Subcutaneous adipose tissue (tissue), 4 donors: ENCODE data around the gene BBS1. TPM values are rescaled to one million over a fixed set of nuclear protein-coding genes. Genes with fewer than 3 reads are reported as not detected.

Experiments used
- total RNA-seq, 4 donors: library from RNA; depleted of rRNA; stranded (reverse); fragments of >200 nt; gene quantifications; one replicate each; pipeline ENCODE4 v1.1.0, GENCODE V29; 2016
- TF ChIP-seq, protein P1 (sequence below): fragments of 450-650 bp; IDR thresholded peaks from one replicate; pipeline ENCODE4 v1.5.1; 2016; ENCODE audit warnings: low read depth, mild to moderate bottlenecking, control low read depth, antibody characterized with exemption, moderate library complexity

BBS1 gene
- total RNA-seq, 4 donors from 2014 or later = 25.5 to 53.7 (median 39.3) TPM

- TF ChIP-seq, protein P1, sequence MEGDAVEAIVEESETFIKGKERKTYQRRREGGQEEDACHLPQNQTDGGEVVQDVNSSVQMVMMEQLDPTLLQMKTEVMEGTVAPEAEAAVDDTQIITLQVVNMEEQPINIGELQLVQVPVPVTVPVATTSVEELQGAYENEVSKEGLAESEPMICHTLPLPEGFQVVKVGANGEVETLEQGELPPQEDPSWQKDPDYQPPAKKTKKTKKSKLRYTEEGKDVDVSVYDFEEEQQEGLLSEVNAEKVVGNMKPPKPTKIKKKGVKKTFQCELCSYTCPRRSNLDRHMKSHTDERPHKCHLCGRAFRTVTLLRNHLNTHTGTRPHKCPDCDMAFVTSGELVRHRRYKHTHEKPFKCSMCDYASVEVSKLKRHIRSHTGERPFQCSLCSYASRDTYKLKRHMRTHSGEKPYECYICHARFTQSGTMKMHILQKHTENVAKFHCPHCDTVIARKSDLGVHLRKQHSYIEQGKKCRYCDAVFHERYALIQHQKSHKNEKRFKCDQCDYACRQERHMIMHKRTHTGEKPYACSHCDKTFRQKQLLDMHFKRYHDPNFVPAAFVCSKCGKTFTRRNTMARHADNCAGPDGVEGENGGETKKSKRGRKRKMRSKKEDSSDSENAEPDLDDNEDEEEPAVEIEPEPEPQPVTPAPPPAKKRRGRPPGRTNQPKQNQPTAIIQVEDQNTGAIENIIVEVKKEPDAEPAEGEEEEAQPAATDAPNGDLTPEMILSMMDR = no peak
Measured at GRCh38 chr11:66557733-66558326, 47.4 kb downstream of the BBS1 start.

DNA sequence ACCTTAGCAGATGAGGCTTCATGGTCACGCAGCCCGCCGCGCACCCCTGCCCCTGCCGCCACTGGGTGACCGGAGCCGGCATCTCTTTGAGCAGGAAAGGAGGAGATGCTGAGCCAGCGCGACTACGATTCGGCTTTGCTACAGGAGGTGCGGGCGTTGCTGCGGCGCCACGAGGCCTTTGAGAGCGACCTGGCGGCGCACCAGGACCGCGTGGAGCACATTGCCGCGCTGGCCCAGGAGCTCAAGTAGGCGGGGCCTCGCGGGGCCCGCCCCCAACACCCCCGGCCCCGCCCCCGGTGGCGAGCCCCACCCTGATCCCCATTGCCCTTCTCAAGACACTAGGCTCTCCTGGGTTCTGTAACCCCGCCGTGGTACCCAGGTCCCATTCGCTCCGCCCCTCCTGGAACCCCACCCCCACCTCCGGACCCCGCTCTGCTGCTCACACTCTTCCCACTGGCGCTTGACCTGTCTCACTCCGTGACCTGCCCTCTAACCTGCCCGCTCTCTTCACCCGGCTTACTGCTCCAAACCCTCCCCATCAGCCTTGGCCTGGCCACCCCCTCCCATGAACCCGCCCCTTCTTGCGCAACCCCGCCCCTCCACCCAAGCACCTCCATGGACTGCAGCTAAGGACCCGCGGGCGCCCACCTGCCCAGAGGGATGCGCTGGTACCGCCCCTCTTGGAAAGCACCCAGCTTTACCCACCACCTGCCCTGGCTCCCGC lies 48.9 kb downstream of the BBS1 start:
- TF ChIP-seq, protein P1 = no peak

DNA sequence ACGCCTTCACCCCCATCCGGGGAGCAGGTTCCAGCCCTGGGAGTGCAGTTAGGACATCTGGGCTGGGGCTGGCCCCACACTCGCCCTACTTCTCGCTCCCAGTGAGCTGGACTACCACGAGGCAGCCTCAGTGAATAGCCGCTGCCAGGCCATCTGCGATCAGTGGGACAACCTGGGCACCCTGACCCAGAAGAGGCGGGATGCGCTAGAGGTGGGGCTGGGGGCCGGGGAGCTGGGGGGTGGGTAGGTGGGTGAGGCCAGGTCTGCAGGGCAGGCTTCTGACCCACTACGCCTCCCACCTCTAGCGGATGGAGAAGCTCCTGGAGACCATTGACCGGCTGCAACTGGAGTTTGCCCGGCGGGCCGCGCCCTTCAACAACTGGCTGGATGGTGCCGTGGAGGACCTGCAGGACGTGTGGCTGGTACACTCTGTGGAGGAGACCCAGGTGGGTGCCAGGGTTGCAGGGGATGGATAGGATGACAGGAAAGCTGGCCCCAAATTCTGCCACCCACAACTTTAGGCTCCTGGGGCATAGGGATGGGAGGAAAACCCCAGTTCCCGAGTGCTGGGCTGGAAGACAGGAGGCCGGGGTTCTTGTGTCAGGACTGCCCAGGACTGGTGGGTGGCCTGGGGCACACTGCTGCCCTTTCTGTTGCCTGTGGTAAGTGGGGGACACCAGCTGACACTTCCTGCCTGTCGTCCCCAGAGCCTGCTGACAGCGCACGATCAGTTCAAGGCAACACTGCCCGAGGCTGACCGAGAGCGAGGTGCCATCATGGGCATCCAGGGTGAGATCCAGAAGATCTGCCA lies 49.6 kb downstream of the BBS1 start:
- TF ChIP-seq, protein P1 = no peak

- TF ChIP-seq, protein P1 = no peak
Measured at GRCh38 chr11:66561178-66561974, 50.9 kb downstream of the BBS1 start.

- TF ChIP-seq, protein P1 = no peak
Measured at GRCh38 chr11:66561975-66562248, 51.5 kb downstream of the BBS1 start.

DNA sequence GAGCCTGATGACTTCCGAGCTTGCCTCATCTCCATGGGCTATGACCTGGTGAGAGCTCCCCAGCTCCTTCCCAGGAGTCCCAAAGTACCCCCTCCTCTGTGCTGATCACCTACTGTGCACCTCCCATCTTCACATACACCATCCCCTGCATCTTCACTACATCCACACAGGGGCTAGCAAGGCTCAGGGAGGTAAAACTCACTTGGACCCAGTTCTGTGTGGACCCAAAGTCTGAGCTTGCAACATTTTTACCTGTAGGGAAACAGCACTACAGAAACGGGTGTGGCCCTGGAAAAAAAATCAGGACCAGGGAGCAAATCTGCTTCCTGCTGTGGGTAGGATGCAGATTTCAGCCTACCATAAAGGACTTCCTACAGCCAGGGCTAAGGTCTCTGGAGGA lies 51.8 kb downstream of the BBS1 start:
- TF ChIP-seq, protein P1 = no peak
